HG03354 (cell line): ENCODE measurements around the gene TDRKH.
"Not testable (repeated sequence)": the region's sequence is repeated elsewhere in the genome, so short reads cannot be mapped to it uniquely, and the experiment has no call there.

ENCODE experiments used
- ATAC-seq: cut with Tn5 transposase; IDR thresholded peaks from one replicate; pipeline ENCODE4 v1.9.1; 2021; ENCODE audit warnings: mild to moderate bottlenecking; ENCODE audit not compliant: unreplicated experiment, poor library complexity, severe bottlenecking

The TDRKH gene

DNA sequence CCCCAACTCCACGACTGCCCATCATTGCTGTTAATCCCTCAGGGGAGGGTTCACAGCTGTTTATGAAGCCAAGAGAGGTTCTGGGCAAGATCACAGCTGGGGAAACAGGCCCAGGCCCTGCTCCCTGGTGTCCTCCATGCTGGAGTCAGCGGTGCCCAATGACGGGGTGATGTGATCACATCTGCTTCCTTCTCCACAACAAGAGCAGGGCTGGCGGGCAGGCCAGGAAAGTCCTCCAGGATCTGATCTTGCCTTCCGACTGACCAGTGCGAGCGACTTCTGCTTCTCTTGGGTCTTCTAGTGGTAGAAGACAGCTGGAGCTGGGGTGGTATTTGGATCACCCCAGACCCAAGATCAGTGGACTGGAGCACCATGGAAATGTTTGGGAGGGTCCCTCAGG, 15.9 kb upstream of the TDRKH start:
- no peak for ATAC-seq

DNA sequence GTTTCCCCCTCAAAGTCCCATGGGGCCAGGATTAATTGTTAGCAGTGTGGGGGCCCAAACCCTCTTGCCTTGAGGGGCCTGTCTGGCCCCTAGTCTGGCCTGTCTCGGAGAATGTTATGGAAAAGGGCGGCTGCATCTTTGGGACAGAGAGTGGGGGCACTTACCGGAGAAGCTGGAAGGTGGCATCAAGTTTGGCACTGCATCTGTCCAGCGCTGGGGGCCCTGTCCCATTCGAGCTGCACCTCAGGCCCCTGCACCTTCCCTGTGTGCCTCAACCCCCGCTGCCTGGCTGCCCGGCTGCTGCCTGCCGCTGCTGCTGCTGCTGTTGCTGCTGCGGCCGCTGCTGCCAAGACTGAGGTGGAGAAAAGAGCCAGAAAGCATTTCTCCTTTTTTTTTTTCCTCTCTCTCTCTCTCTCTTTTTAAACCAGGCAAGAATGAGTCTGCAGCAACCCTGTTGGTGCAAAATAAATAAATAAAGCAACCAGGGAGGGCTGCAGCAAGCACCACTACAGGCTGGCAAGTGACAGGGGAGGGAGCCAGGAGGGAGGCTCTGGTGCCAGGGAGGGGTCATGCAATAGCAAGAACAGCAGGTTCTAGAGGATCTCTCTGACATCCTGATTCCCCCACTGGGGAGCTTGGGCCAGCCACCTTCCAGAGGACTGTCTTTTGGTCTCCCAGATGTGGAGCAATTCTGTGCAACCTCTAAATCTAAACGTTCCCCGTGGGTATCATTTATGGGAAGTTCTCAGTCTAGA, 14.9 kb upstream of the TDRKH start, which contains the start of gene LINGO4:
LINGO4 (minus strand) TSS at position 354 of the 755 bp plus-strand sequence. CDS start 2,715 bp downstream, outside the sequence.
- ATAC-seq = no peak

DNA sequence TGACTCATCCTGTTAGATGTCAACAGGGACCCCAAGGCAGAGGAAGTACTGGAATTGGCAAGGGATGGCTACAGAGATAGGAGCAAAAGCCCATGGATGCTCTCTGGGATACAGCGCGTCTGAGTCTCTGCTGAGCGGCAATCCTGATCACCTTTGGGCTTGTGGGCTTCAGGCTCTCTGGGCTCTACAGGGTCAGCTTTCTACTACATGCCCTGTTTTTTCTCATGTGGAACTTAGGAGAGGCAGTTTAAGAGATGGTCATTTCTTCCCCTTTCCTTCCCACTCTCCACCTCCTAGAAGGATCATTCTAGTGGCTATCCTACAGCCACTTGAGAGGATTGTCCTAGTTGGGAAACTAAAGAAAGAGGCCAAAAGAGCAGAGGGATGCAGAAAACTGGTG, 13.6 kb upstream of the TDRKH start:
- no peak for ATAC-seq

DNA sequence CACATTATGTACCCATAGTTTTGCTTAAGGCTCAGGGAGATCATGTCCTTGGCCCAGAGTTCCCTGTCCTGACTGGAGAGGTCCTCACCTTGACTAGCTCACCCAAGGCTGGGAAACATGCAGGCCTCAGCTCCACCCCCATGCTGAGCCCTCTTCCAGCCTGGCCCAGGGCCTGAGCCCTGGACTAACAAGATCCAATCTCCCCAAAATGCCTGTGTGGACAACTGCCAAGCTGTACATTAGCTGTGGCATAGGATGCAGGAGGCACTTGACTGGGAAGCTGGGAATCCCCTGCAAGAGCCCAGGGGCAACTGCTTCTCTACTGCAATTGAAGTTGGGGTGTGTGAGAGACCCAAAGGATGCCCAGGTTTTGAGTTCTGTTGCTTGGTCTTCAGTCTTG, 12.9 kb upstream of the TDRKH start:
- no peak for ATAC-seq

DNA sequence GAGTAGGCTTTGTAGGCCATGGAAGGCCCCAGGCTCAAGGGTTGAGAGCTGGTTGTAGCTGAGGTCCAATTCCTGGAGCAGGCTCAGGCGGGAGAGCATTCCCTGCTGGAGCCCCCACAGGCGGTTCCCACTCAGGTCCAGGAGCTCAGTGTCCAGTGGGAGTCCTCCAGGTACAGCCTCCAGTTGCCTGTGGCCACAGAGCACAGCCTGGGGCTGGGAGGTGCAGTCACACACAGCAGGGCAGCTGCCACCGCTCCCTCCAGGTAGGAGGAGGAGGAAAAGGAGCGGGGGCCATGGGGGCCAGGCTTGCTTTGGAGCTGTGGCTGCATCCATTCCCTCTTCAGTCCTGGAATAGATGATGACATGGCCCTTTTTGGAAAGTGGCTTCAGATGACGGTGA, 12.1 kb upstream of the TDRKH start:
- no peak for ATAC-seq

DNA sequence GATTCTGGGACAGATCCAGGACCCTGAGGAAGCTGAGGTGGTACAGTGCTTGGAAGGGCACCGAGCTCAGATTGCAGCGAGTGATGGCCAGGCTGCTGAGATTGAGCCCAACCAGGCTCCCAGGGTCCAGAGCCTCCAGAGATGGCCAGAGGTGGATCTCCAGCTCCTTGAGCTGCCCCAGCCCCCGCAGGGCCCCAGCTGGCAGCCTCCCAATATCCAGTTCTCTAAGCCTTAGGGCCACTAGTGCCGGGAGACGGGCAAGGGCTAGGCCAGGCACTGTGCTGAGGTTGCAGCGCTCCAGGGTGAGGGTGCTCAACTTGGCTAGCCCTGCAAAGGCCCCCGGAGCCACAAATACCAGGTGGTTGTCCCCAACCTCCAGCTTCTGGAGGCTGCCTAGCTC, 11.5 kb upstream of the TDRKH start:
- no peak for ATAC-seq

DNA sequence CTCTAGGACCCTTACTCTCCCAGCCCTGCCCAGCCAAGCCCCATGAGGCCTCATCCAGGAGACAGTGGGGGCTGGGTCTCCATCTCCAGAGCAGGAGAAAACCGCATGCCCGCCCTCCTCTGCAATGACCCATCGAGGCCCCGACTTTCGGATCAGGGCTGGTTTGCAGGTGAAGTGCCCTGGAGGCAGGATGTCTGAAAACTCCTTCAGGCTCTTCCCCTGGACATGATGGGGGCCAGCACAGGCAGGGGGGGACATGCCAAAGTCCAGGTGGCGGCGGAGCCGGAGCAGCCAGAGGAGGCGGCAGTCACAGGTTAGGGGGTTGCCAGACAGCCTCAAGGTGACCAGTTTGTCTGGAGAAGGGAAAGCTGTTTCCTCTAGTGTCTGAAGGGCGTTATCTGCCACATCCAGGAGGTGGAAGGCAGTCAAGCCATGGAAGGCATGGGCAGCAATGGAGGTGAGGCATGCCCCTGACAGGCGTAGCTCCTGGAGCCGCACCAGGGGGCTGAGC, 11.1 kb upstream of the TDRKH start:
- ATAC-seq = no peak

DNA sequence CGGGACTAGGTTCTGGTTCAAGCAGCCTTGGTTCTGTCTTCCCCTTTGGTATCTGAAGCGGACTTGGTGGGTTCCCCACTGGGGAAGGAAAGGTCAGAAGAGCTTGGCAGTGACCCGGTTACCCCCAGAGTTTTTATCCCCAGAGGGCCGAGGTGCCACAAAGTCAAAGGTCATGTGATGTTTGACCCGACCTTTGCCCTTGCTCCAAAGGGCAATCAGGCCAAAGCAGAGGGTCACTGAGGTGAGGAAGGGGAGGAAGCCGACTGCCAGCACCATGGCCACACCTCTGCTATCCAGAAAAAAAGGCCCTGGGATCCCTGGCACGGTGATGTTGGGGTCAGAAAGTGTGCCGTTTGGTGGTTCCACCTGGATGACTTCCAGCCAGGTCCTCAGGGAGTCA, 10.5 kb upstream of the TDRKH start:
- ATAC-seq = no peak

DNA sequence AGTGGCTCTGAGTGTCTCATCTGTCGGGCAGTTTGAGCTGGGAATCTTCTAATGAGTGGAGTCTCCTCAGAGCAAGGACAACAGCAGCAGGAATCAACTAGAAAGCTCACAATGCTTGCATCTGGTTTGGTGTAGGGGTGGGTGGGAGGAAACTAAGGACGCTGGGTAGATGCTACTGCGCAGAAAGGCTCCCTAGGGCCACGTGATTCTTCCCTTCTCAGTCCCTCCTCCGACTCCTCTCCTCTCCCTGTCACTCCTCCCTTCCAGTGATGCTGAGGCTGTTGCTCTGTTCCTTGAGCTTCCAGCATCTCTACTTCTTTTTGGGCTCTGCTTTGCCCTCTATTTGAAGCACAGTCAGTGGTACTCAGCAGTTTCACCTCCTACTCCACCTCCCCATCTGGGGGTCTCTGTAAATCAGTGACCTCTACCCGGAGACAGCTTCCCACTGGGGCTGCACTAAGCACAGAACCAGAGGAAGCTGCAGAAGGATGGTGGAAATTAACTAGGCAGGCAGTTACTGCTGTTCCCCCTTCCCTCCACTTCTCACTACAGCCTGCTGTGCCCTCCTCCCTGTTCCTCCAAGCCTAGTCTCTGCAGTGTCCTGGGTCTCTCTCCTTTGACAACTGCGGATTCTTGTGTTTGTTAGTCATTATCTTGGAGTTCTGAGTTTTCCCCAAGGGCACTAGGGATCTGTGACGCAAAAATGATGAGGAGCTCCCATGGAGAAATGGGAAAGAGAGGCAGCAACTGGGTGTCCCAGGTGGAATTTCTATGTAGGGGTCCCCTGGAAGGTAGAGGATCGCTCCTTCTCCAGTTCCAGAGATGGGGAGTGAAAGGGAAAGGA, 9.1 kb upstream of the TDRKH start:
- no peak for ATAC-seq

DNA sequence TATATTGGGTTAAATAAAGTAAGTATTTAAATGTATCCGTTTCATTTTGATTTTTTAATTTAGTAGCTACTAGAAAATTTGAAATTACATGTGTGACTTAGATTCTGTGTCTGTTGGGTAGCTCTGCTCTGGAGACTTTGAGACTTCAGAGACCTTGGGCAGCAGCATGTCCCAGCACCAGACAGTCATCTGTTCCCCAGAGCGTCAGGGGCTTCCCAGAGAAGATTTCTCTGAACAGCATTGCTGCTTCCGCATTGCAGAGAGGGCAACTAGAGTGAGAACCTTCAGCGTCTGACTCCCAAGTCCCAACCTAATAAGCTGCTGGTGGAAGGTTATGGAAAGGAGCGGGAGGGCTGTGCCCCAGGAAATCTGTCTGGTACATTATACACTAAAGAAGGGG, 8.3 kb upstream of the TDRKH start:
- no peak for ATAC-seq

DNA sequence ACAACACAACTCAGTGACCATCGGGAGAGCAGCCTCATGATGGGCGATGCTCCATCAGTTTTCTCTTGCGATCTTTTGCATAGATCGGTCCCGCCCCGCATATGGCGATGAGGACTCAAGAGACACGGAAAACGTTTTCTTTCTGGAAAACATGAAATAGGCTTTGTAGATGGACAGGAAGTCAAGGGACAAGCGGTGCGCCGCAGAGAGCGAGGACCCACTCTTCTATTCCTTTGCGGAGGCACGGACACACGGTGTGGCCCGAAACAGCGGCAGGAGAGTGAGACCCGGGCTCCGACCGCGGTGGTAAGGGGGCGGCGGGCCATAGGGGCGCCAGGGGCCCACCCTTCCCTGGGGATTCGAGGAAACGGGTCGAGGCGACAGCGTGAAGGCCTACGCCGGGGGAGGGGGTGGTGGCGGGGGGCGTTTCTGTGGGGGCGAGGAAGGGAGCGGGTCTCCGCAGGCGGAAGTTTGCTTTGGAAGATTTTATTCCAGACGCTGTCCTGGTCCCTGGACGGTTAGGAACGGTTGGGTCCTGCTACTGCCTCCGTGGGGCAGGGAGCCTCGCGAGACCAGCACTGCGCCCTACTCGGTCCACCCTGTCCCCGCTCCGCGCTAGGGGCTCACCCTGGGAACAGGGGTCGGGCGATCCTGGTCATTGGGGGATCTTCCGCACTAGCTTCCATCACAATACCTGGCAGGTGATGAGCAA, 796 bp upstream of the TDRKH start:
- no peak for ATAC-seq

DNA sequence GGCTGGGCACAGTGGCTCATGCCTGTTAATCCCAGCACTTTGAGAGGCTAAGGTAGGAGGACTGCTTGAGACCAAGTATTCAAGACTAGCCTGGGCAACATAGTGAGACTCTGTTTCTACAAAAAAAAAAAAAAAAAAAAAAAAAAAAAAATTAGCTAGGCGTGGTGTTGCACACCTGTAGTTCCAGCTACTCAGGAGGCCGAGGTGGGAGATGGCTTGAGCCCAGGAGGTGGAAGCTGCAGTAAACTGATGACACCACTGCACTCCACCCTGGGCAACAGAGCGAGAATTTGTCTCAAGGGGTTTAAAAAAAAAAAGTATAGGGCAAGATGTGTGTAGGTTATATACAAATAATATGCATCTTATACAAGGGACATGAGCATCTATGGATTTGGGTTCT, 2.6 kb downstream of the TDRKH start:
- ATAC-seq = no peak

DNA sequence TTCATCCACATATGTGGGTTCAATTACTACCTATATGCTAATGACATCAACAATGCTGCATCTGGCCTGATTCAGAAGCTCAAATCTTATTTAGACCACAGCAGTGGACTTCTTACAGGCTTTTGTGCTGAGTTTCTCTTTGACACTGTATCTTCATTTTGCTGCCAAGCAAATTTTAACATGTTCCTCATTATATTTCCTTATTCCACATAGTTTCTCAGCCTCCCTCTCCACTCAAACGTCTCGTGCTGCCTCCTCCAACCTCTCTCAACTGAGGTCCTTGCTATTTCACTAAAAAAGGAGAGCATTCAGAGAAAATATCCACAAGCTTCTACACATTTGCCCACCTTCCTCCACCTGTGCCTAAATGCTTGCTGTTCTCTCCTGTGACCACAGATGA, 6.5 kb downstream of the TDRKH start:
- no peak for ATAC-seq

DNA sequence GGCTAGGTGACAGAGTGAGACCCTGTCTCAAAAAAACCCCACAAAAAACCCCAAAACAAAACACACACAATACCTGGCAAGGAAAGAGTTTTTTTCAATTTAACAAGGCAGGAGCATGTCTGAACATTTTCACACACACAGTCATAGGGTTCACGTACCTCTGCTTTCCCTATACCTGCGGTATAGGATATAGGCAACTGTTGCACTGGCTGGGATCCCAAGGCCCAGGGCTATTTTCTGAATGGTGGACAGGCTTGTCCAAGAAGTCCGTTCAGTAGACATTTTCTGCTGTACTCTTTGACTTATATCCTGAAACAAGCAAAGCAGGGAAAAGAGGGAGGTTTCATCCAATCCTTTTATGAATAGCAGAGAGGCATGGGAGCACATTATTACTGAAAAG, 7.6 kb downstream of the TDRKH start:
- no peak for ATAC-seq

DNA sequence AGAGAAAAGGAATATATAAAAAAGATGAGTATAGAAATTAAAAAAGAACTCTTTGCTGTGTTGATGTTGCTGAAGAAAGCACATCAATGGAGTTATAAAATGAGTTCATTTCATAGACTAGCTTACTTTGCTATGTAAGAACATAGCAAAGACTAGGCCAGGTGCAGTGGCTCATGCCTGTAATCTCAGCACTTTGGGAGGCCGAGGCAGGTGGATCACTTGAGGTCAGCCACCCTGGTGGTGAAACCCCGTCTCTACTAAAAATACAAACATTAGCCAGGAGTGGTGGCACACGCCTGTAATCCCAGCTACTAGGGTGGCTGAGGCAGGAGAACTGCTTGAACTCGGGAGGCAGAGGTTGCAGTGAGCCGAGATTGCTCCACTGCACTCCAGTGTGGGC, 8.3 kb downstream of the TDRKH start:
- ATAC-seq = not testable (repeated sequence)

DNA sequence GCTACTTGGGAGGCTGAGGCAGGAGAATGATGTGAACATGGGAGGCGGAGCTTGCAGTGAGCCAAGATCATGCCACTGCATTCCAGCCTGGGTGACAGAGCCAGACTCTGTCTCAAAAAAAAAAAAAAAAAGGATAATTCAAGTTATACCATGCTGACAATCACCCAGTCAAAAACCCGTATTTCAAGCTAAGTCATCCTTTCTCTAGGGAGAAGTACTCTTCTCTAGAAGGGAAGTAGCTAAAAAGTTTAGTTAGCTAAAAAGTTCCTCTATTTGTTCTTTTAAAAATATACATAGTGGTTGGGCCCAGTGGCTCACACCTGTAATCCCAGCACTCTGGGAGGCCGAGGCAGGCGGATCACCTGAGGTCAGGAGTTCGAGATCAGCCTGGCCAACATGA, 9.6 kb downstream of the TDRKH start:
- not testable (repeated sequence) for ATAC-seq

DNA sequence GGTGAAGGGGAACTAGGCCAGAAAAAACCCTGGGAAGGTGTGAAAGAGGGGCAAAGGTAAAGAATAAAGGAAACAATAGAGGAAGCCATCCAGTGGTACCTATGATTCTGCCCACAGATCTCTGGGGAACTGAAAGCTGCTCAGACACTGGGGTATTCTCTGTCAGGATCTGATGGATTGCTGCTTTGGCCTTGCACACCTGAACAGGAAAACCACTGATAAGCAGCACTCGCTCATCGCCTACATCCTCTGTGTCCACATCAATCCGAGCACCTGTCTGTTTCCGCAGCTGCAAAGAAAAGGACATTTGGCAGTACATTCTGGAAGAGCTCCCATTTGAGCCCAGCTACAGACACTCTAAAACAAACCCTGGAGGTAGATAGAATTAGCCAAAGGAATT, 10.4 kb downstream of the TDRKH start:
- ATAC-seq = no peak

DNA sequence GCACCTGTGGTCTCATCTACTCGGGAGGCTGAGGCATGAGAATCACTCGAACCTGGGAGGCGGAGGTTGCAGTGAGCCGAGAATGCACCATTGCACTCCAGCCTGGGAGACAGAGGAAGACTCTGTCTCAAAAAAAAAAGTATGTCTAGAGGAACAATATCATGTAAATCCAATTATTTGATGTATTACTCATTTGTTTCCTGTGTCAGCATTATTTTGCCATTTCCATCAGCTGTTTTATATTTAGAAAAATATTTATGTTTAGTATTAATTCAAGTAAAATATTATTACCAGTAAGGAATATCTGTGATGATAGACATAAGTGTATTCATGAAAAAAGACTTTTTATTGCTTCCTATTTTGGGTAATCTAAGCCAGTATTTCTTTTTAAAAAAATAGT, 13.0 kb downstream of the TDRKH start:
- ATAC-seq = no peak

DNA sequence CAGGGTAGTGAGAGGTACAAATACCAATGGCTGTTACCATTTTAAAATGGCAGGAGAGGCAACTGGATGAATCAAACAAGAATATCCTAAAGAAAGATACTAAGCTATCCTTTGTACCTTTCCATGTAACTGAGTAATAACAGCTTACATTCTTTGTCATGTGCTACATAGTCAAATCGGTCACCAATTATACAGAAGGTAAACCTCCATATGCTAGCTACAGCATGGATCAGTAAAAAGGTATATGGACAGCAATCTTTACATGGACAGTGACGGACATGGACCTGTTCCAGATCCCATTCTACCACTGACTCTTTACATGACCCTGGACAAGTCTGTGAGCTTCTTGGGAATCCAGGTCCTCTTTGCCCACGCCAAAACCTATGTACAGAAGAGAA, 13.6 kb downstream of the TDRKH start:
- no peak for ATAC-seq

DNA sequence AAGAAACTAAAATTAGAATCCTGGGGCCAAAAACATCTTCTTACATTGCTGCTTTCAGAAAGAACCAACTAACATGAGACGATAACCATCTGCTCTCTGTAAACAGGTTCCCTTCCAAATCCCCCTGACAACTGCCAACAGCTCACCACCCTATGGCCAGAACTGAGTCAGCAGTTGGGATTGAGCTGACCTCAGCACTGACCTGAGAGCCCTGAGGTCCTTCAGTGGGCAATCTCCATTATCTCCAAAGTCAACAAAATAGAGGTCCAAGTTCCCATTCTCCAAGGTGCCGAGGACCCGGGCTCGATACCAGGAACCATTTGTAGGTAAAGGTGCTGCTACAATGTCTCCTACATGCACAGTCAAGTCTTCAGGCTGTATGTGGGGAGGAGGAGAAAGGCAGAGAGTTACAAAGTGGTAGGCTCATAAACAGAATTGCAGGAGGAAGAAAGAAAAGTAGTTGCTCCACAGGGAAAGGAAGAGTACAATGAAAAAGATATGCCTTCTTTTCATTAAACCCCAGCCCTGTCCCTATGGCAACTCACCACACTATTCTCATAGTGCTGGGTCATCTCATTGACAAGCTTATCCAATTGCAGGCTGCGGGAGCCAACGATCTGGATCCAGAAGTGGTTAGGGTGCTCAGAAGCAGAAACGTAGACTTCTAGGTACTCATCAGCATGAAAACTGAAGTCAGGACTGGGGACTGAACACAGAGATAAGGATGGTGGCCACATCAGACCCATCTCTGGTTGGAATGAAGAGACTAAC, 14.2 kb downstream of the TDRKH start:
- ATAC-seq = no peak
